ENCODE measurements around the gene PLSCR4. TPM values are rescaled to one million over a fixed set of nuclear protein-coding genes. Genes with fewer than 3 reads are reported as not detected.

PLSCR4 gene
- total RNA-seq, 4 donors from 2014 or later = 22.8 to 27.5 (median 25.7) TPM

- DNase-seq = no peak
- H3K4me1 ChIP-seq = no peaks in the 10 kb centered on the region
- no peaks in the 10 kb centered on the region for H3K9me3 ChIP-seq
- H3K36me3 ChIP-seq = no peaks in the 10 kb centered on the region
- TF ChIP-seq POLR2A (IDR thresholded peaks at IDR 0.05) (no peak), CTCF (IDR thresholded peaks at IDR 0.05) (no peak)
- H3K4me3 ChIP-seq = no peak overlapping the region
- no peaks in the 10 kb centered on the region for H3K27me3 ChIP-seq
- H3K27ac ChIP-seq = no peak overlapping the region
Measured at GRCh38 chr3:146170591-146170990, 80.3 kb downstream of the PLSCR4 start.

GRCh38 chr3:146169891-146170290 lies 81.0 kb downstream of the PLSCR4 start:
- no peak for DNase-seq
- TF ChIP-seq CTCF (IDR thresholded peaks at IDR 0.05) (no peak), POLR2A (IDR thresholded peaks at IDR 0.05) (no peak)
- H3K36me3 ChIP-seq = no peaks in the 10 kb centered on the region
- no peaks in the 10 kb centered on the region for H3K9me3 ChIP-seq
- no peaks in the 10 kb centered on the region for H3K27me3 ChIP-seq
- no peaks in the 10 kb centered on the region for H3K4me1 ChIP-seq
- H3K27ac ChIP-seq = no peak overlapping the region
- H3K4me3 ChIP-seq = no peak overlapping the region

GRCh38 chr3:146166826-146167225 lies 84.1 kb downstream of the PLSCR4 start:
- no peak for DNase-seq
- H3K36me3 ChIP-seq = no peaks in the 10 kb centered on the region
- H3K27me3 ChIP-seq = no peaks in the 10 kb centered on the region
- no peaks in the 10 kb centered on the region for H3K4me1 ChIP-seq
- H3K4me3 ChIP-seq = no peak overlapping the region
- no peaks in the 10 kb centered on the region for H3K9me3 ChIP-seq
- TF ChIP-seq POLR2A (IDR thresholded peaks at IDR 0.05) = no peak
- TF ChIP-seq CTCF (IDR thresholded peaks at IDR 0.05) = no peak
- H3K27ac ChIP-seq = no peak overlapping the region

- H3K4me1 ChIP-seq = no peaks in the 10 kb centered on the region
- TF ChIP-seq POLR2A (IDR thresholded peaks at IDR 0.05) = no peak
- no peak for TF ChIP-seq CTCF (IDR thresholded peaks at IDR 0.05)
- no peaks in the 10 kb centered on the region for H3K27me3 ChIP-seq
- DNase-seq = no peak
- H3K9me3 ChIP-seq = no peaks in the 10 kb centered on the region
- H3K36me3 ChIP-seq = no peaks in the 10 kb centered on the region
- no peak overlapping the region for H3K4me3 ChIP-seq
- H3K27ac ChIP-seq = no peak overlapping the region
Measured at GRCh38 chr3:146166415-146166821, 84.5 kb downstream of the PLSCR4 start.

GRCh38 chr3:146165877-146166276 lies 85.0 kb downstream of the PLSCR4 start:
- DNase-seq = no peak
- Histone ChIP-seq H3K4me3 (no peak overlapping the region), H3K4me1 (peaks cover 0 to 5% (median 0%) of the 10 kb centered on the region in 4 donors), H3K36me3 (no peaks in the 10 kb centered on the region), H3K27me3 (no peaks in the 10 kb centered on the region), H3K27ac (no peak overlapping the region), H3K9me3 (no peaks in the 10 kb centered on the region)
- TF ChIP-seq POLR2A (IDR thresholded peaks at IDR 0.05) (no peak), CTCF (IDR thresholded peaks at IDR 0.05) (no peak)
